Activated naive CD4-positive, alpha-beta T cell treated with anti-CD3 and anti-CD28 coated beads, Interleukin-2, amount 50 U/mL, for 24 hours (primary cell): ENCODE data around the gene RGPD6.
"Not testable (repeated sequence)": the region's sequence is repeated elsewhere in the genome, so short reads cannot be mapped to it uniquely, and the experiment has no call there.

Experiments
- H3K27ac Mint-ChIP-seq: one replicate; pipeline ENCODE4 v1.8.0; 2021; ENCODE audit warnings: mild to moderate bottlenecking, mixed read lengths
- H3K27me3 Mint-ChIP-seq: one replicate; pipeline ENCODE4 v1.8.0; 2021; ENCODE audit warnings: mixed read lengths
- H3K36me3 Mint-ChIP-seq: one replicate; pipeline ENCODE4 v1.8.0; 2021; ENCODE audit warnings: mixed read lengths
- H3K4me1 Mint-ChIP-seq: one replicate; pipeline ENCODE4 v1.8.0; 2021; ENCODE audit warnings: mixed read lengths
- H3K4me3 Mint-ChIP-seq: one replicate; pipeline ENCODE4 v1.8.0; 2021; ENCODE audit warnings: mild to moderate bottlenecking, mixed read lengths
- H3K9me3 Mint-ChIP-seq: one replicate; pipeline ENCODE4 v1.8.0; 2021; ENCODE audit warnings: mixed read lengths

The RGPD6 gene

DNA sequence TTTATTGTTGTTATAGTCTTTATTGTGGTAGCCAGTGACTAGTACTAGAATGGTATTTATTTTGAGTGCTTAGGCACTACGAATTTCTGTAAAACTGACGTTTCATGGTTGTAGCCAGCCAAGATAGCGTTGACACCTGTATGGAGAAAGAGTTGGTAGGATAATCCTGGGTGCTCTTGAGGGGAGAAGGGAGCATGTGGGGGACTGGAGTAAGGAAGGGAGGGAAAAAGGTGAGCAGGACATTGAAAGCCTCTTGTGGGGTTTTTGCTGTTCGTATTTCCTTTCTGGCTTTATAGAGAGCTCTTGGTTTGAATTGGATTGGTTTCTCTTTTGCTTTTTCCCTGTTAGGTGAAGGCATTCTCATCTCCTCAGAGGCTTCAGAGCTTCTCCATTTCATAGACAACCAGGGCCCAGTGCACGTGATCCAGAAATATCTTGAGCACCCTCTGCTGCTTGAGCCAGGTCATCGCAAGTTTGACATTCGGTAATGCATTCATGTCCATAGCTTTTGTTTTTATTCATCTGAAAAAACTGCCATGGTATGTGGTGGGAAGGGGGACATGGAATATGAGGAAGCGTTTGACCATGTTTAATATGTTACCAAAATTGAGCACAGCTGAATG, 77.2 kb downstream of the RGPD6 start:
- H3K27me3 Mint-ChIP-seq, H3K9me3 Mint-ChIP-seq: not testable (repeated sequence)

GRCh38 chr2:110496027-110496426, 81.0 kb downstream of the RGPD6 start:
- H3K36me3 Mint-ChIP-seq, H3K4me3 Mint-ChIP-seq, H3K9me3 Mint-ChIP-seq, H3K27me3 Mint-ChIP-seq, H3K27ac Mint-ChIP-seq, H3K4me1 Mint-ChIP-seq: not testable (repeated sequence)

More for the DNA sequence above, 77.2 kb downstream of the RGPD6 start:
- H3K36me3 Mint-ChIP-seq, H3K4me3 Mint-ChIP-seq, H3K27ac Mint-ChIP-seq, H3K4me1 Mint-ChIP-seq: not testable (repeated sequence)

DNA sequence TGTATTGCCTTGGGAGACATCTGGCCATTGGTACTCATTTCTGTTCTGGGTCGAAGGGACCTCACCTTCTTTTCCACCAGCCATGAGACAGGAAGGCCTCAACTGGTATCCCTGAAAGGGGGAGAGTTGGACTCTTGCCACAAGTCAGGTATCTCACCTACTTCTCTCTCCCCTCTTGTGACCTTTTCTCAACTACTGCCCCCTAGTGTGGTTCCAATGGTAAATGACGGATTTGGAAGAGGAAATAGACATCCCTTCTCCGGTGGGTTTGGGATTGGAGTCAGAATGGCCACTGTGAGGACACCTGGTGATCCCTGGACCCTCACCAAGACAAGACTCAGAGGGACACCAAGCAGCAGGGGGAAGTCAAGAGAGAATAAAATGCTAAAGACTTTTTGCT, 82.5 kb downstream of the RGPD6 start:
- H3K36me3 Mint-ChIP-seq, H3K4me1 Mint-ChIP-seq, H3K27me3 Mint-ChIP-seq, H3K4me3 Mint-ChIP-seq, H3K9me3 Mint-ChIP-seq, H3K27ac Mint-ChIP-seq: not testable (repeated sequence)

- not testable (repeated sequence) for H3K4me3 Mint-ChIP-seq, H3K4me1 Mint-ChIP-seq, H3K36me3 Mint-ChIP-seq, H3K27ac Mint-ChIP-seq, H3K27me3 Mint-ChIP-seq, H3K9me3 Mint-ChIP-seq
Observed at GRCh38 chr2:110488991-110489390, 88.0 kb downstream of the RGPD6 start.

DNA sequence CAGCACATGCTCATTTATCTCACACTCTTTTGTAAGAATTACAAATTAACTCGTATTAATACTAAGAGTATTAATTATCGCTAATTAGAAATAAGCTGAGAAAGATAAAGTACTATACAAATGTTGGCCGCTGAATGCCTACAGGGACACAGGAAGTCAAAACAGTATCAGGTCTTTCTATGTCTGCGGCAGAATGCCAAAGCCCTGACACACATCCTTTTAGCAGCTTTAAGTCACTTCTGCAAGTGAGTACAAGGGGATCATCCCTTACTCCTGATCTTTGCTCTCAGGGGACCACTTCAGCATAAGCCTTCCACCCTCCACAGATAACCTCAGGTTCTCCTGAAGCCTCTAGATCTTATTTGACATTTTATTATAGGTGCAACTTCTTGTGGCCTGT, 94.3 kb downstream of the RGPD6 start:
- H3K27ac Mint-ChIP-seq, H3K27me3 Mint-ChIP-seq, H3K9me3 Mint-ChIP-seq, H3K4me1 Mint-ChIP-seq, H3K36me3 Mint-ChIP-seq, H3K4me3 Mint-ChIP-seq: not testable (repeated sequence)

- not testable (repeated sequence) for H3K4me1 Mint-ChIP-seq, H3K9me3 Mint-ChIP-seq, H3K4me3 Mint-ChIP-seq, H3K27ac Mint-ChIP-seq, H3K36me3 Mint-ChIP-seq, H3K27me3 Mint-ChIP-seq
Observed at GRCh38 chr2:110481200-110481599, 95.8 kb downstream of the RGPD6 start.

DNA sequence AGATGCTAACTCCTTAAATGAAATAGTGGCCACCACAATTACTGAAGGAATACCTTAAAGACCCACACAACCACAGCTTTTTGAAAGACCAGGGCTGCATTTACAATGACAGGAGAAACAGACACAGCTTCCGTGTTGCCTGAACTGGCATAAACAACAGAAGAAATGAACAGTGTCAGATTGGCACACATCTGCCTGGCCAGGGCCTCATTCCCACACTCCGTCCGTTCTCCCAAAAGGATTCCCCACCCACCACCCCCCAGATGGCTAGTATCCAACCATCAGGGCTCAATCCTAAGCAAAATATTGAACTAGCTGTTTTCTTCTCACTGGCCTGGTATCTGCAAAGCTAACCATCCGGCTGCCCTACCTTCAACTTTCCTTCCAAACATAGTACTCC, 96.9 kb downstream of the RGPD6 start:
- H3K36me3 Mint-ChIP-seq, H3K27me3 Mint-ChIP-seq, H3K4me3 Mint-ChIP-seq, H3K27ac Mint-ChIP-seq, H3K4me1 Mint-ChIP-seq, H3K9me3 Mint-ChIP-seq: not testable (repeated sequence)

GRCh38 chr2:110477370-110477769, 99.7 kb downstream of the RGPD6 start:
- not testable (repeated sequence) for H3K36me3 Mint-ChIP-seq, H3K4me3 Mint-ChIP-seq, H3K9me3 Mint-ChIP-seq, H3K27me3 Mint-ChIP-seq, H3K4me1 Mint-ChIP-seq, H3K27ac Mint-ChIP-seq

DNA sequence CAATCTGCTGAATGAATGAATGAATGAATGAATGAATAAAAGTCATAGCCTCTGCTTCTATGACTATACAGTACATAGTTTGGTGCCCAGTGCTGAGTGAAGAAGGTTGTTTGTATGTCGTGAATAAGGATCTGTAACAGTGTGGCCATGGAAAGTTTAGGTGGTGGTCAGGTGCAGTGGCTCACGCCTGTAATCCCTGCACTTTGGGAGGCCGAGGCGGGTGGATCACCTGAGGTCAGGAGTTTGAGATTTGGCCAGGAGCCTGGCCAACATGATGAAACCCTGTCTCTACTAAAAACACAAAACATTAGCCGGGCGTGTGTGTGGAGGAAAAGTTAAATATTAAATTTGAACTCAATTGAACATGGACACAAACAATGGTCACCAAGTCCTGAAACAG, 100.1 kb downstream of the RGPD6 start:
- H3K4me1 Mint-ChIP-seq, H3K9me3 Mint-ChIP-seq, H3K4me3 Mint-ChIP-seq, H3K27me3 Mint-ChIP-seq, H3K27ac Mint-ChIP-seq, H3K36me3 Mint-ChIP-seq: not testable (repeated sequence)

- not testable (repeated sequence) for H3K27me3 Mint-ChIP-seq, H3K36me3 Mint-ChIP-seq, H3K27ac Mint-ChIP-seq, H3K4me1 Mint-ChIP-seq, H3K9me3 Mint-ChIP-seq, H3K4me3 Mint-ChIP-seq
Observed at GRCh38 chr2:110475627-110476359, 101.2 kb downstream of the RGPD6 start.

DNA sequence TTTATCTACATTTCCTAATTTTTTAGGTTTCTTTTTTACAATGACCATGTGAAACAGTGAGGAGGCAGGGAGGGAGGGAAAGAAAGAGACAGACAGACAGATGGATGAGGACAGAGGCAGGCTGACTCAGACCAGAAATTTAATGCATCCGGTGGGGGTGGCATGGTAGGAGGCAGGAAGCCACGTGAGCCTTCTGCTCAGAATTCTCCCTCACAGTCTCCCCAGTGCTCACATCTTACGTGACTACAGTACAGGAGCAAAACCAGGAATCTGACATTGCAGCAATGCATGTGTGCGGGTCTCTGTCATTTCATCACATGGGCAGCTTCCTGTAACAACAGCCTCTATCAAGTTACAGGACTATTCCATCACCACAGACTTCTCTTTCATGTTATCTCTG, 102.1 kb downstream of the RGPD6 start:
- not testable (repeated sequence) for H3K4me1 Mint-ChIP-seq, H3K27me3 Mint-ChIP-seq, H3K27ac Mint-ChIP-seq, H3K36me3 Mint-ChIP-seq, H3K9me3 Mint-ChIP-seq, H3K4me3 Mint-ChIP-seq

GRCh38 chr2:110473059-110473358, 104.0 kb downstream of the RGPD6 start:
- not testable (repeated sequence) for H3K4me3 Mint-ChIP-seq, H3K4me1 Mint-ChIP-seq, H3K9me3 Mint-ChIP-seq, H3K36me3 Mint-ChIP-seq, H3K27ac Mint-ChIP-seq, H3K27me3 Mint-ChIP-seq

GRCh38 chr2:110472171-110473058, 104.6 kb downstream of the RGPD6 start, which contains the start of gene LIMS4:
LIMS4 (minus strand) TSS chr2:110472816; CDS start chr2:110472778, 38 bp downstream.
- not testable (repeated sequence) for H3K4me1 Mint-ChIP-seq, H3K27me3 Mint-ChIP-seq, H3K9me3 Mint-ChIP-seq, H3K36me3 Mint-ChIP-seq, H3K27ac Mint-ChIP-seq, H3K4me3 Mint-ChIP-seq

DNA sequence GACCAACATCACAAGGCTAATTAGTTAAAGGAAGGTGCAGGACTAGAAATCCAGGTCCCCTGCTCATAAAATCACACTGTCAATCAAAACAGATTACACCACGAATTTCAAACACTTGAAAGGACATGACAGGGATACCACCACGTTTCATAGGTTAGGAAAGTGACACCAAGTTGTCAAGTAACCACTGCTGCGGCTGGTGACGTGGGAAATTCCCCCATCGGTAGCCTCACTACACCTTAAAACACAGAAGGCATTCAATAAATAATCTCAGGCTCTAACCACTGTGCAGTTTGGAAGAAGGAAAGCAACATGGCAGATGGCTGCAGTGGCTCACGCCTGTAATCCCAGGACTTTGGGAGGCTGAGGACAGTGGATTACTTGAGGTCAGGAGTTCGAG, 108.1 kb downstream of the RGPD6 start:
- not testable (repeated sequence) for H3K27me3 Mint-ChIP-seq, H3K27ac Mint-ChIP-seq, H3K36me3 Mint-ChIP-seq, H3K9me3 Mint-ChIP-seq, H3K4me1 Mint-ChIP-seq, H3K4me3 Mint-ChIP-seq

- H3K27ac Mint-ChIP-seq, H3K36me3 Mint-ChIP-seq, H3K4me1 Mint-ChIP-seq, H3K4me3 Mint-ChIP-seq, H3K9me3 Mint-ChIP-seq, H3K27me3 Mint-ChIP-seq: not testable (repeated sequence)
Observed at GRCh38 chr2:110465312-110465711, 111.7 kb downstream of the RGPD6 start.
